Measurements from ENCODE around the gene SLC29A1. TPM values are rescaled to one million over a fixed set of nuclear protein-coding genes. Genes with fewer than 3 reads are reported as not detected.
"Not testable (repeated sequence)": the region's sequence is repeated elsewhere in the genome, so short reads cannot be mapped to it uniquely, and the experiment has no call there.

Gene SLC29A1
- total RNA-seq, 1 experiment from 2014 or later, result 92.8 TPM

- H3K9me3 Mint-ChIP-seq (ENCODE audit: low read depth, unreplicated experiment), result no peaks in the 10 kb centered on the region
- H3K4me1 Mint-ChIP-seq (ENCODE audit: low read depth, unreplicated experiment), result peaks cover 34% of the 10 kb centered on the region
- H3K4me3 Mint-ChIP-seq (ENCODE audit: low read depth, unreplicated experiment), result no peak overlapping the region
- no peak overlapping the region for H3K27ac Mint-ChIP-seq (ENCODE audit: unreplicated experiment)
- H3K27me3 Mint-ChIP-seq (ENCODE audit: unreplicated experiment), result no peaks in the 10 kb centered on the region
- DNase-seq, result no peak
- intact Hi-C loops (cut with micrococcal nuclease; ENCODE audit: unreplicated experiment), result no loop called here
- CTCF ChIA-PET, result interaction anchor here (0.6 kb wide), 1 partner anchor 101 kb away, joined by 4 read pairs; no protein-coding TSS in a partner anchor
- TF ChIP-seq CTCF (IDR thresholded peaks at IDR 0.05; ENCODE audit: unreplicated experiment), result no peak
- no TSS peak for BruUV-seq (replicated peaks)
- peaks cover 27% of the 10 kb centered on the region for H3K36me3 Mint-ChIP-seq (ENCODE audit: insufficient read depth, unreplicated experiment)
Observed at GRCh38 chr6:44230034-44230675, 6.8 kb downstream of the SLC29A1 start.

- intact Hi-C loops (cut with micrococcal nuclease; ENCODE audit: unreplicated experiment); H3K4me3 Mint-ChIP-seq (ENCODE audit: low read depth, unreplicated experiment); DNase-seq; CTCF ChIA-PET; BruUV-seq (replicated peaks); H3K9me3 Mint-ChIP-seq (ENCODE audit: low read depth, unreplicated experiment); H3K27me3 Mint-ChIP-seq (ENCODE audit: unreplicated experiment); H3K27ac Mint-ChIP-seq (ENCODE audit: unreplicated experiment): not testable (repeated sequence)
- Mint-ChIP-seq H3K36me3 (ENCODE audit: insufficient read depth, unreplicated experiment) (peaks cover 38% of the 10 kb centered on the region), H3K4me1 (ENCODE audit: low read depth, unreplicated experiment) (peaks cover 32% of the 10 kb centered on the region)
Observed at GRCh38 chr6:44231426-44231825, 8.0 kb downstream of the SLC29A1 start.

- TF ChIP-seq CTCF (IDR thresholded peaks at IDR 0.05; ENCODE audit: unreplicated experiment), result no peak
- DNase-seq, result no peak
- Mint-ChIP-seq H3K4me1 (ENCODE audit: low read depth, unreplicated experiment) (peaks cover 25% of the 10 kb centered on the region), H3K27ac (ENCODE audit: unreplicated experiment) (no peak overlapping the region), H3K36me3 (ENCODE audit: insufficient read depth, unreplicated experiment) (peaks cover 53% of the 10 kb centered on the region), H3K4me3 (ENCODE audit: low read depth, unreplicated experiment) (no peak overlapping the region), H3K9me3 (ENCODE audit: low read depth, unreplicated experiment) (no peaks in the 10 kb centered on the region), H3K27me3 (ENCODE audit: unreplicated experiment) (no peaks in the 10 kb centered on the region)
- intact Hi-C loops (cut with micrococcal nuclease; ENCODE audit: unreplicated experiment), result no loop called here
- no TSS peak for BruUV-seq (replicated peaks)
- CTCF ChIA-PET, result interaction anchor here (0.6 kb wide), 1 partner anchor 57 kb away, joined by 3 read pairs; no protein-coding TSS in a partner anchor
Observed at GRCh38 chr6:44232676-44233566, 9.5 kb downstream of the SLC29A1 start.

GRCh38 chr6:44233567-44234100 lies 10.2 kb downstream of the SLC29A1 start:
- H3K27ac Mint-ChIP-seq (ENCODE audit: unreplicated experiment), result no peak overlapping the region
- H3K4me1 Mint-ChIP-seq (ENCODE audit: low read depth, unreplicated experiment), result peaks cover 30% of the 10 kb centered on the region
- no peak for DNase-seq
- no peaks in the 10 kb centered on the region for H3K27me3 Mint-ChIP-seq (ENCODE audit: unreplicated experiment)
- no peak overlapping the region for H3K4me3 Mint-ChIP-seq (ENCODE audit: low read depth, unreplicated experiment)
- intact Hi-C loops (cut with micrococcal nuclease; ENCODE audit: unreplicated experiment), result no loop called here
- no peak for TF ChIP-seq CTCF (IDR thresholded peaks at IDR 0.05; ENCODE audit: unreplicated experiment)
- BruUV-seq (replicated peaks), result no TSS peak
- peaks cover 60% of the 10 kb centered on the region for H3K36me3 Mint-ChIP-seq (ENCODE audit: insufficient read depth, unreplicated experiment)
- CTCF ChIA-PET, result interaction anchor here (1.1 to 2.0 kb wide), 3 partner anchors 9 to 137 kb away, joined by 7 to 12 read pairs (median 10); no protein-coding TSS in a partner anchor
- H3K9me3 Mint-ChIP-seq (ENCODE audit: low read depth, unreplicated experiment), result no peaks in the 10 kb centered on the region
